Measurements from ENCODE around the gene MS4A5. TPM values are rescaled to one million over a fixed set of nuclear protein-coding genes. Genes with fewer than 3 reads are reported as not detected.
"Not testable (repeated sequence)": the region's sequence is repeated elsewhere in the genome, so short reads cannot be mapped to it uniquely, and the experiment has no call there.

The MS4A5 gene
- total RNA-seq, 3 donors from 2014 or later, result not detected

DNA sequence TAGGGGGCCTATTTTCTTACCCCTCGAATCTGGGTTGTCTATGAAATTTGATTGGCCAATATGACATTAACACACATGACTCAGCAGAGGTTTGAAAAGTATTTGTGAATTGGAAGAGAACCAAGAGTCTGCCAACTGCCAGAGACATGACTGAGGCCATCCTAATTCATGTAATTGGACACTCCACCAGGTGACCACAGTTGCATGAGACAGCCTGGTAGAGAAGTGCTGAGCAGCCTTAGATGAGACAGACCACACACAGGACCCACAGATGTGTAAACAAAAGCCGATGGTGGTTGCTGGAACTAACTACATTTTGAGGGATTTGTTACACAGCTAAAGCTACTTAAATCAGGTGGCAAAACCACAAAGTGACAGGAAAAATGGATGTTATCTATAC, 855 bp upstream of the MS4A5 start:
- H3K9me3 ChIP-seq, result no peaks in the 10 kb centered on the region
- TF ChIP-seq, protein P1, sequence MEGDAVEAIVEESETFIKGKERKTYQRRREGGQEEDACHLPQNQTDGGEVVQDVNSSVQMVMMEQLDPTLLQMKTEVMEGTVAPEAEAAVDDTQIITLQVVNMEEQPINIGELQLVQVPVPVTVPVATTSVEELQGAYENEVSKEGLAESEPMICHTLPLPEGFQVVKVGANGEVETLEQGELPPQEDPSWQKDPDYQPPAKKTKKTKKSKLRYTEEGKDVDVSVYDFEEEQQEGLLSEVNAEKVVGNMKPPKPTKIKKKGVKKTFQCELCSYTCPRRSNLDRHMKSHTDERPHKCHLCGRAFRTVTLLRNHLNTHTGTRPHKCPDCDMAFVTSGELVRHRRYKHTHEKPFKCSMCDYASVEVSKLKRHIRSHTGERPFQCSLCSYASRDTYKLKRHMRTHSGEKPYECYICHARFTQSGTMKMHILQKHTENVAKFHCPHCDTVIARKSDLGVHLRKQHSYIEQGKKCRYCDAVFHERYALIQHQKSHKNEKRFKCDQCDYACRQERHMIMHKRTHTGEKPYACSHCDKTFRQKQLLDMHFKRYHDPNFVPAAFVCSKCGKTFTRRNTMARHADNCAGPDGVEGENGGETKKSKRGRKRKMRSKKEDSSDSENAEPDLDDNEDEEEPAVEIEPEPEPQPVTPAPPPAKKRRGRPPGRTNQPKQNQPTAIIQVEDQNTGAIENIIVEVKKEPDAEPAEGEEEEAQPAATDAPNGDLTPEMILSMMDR (IDR thresholded peaks at IDR 0.05), result no peak
- no peaks in the 10 kb centered on the region for H3K36me3 ChIP-seq (ENCODE audit: low read depth)
- H3K4me3 ChIP-seq, result no peak overlapping the region
- no peak for DNase-seq
- ATAC-seq, result no peak
- intact Hi-C loops (cut with DNase I, micrococcal nuclease), result no loop called here
- H3K4me1 ChIP-seq (ENCODE audit: low read depth), result no peaks in the 10 kb centered on the region

DNA sequence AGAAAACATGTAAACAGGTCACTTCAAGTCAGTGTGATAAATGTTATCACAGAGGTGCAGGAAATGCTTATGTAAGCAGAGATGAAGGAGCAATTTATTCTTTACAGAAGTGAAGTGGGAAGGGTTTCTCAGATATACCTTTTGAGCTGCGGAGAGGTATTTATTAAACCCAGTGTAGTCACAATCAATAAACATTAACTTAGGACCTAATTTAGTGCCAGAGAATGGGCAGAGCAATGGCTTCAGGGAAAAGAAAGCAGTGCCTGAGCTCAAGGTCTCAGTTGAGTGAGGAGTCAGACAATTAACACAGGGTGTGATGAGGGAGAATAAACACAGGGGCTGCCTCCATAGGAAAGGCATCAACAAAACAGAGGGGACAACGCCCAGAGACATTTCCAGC, 1.9 kb downstream of the MS4A5 start:
- no peak for ATAC-seq
- no peaks in the 10 kb centered on the region for H3K9me3 ChIP-seq
- no peaks in the 10 kb centered on the region for H3K36me3 ChIP-seq (ENCODE audit: low read depth)
- no peaks in the 10 kb centered on the region for H3K4me1 ChIP-seq (ENCODE audit: low read depth)
- no peak for DNase-seq
- TF ChIP-seq, protein P1 (IDR thresholded peaks at IDR 0.05), result no peak
- H3K4me3 ChIP-seq, result no peak overlapping the region
- intact Hi-C loops (cut with DNase I, micrococcal nuclease), result no loop called here

DNA sequence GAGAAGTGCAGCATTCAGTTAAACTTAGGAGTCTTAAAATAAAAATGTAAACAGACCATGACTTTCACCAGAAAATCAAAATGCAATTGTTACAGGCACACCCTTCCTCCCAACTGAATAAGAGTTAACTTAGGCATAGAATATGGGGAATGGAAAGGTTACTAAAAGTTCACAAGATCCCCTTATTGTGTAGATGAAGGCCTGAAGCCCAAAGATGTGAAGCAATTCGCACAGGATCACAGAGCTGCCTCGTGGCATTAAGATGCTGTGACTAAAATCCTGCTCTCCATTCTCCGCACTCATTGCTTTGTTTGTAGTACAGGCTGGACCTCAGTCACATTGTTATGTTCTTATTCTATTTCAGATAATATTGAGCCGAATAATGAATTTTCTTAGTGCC, 4.0 kb downstream of the MS4A5 start:
- Histone ChIP-seq H3K36me3 (ENCODE audit: low read depth) (no peaks in the 10 kb centered on the region), H3K4me3 (no peak overlapping the region), H3K4me1 (ENCODE audit: low read depth) (no peaks in the 10 kb centered on the region), H3K9me3 (no peaks in the 10 kb centered on the region)
- ATAC-seq (no peak), DNase-seq (no peak)
- intact Hi-C loops (cut with DNase I, micrococcal nuclease), result no loop called here
- TF ChIP-seq, protein P1 (IDR thresholded peaks at IDR 0.05), result no peak

DNA sequence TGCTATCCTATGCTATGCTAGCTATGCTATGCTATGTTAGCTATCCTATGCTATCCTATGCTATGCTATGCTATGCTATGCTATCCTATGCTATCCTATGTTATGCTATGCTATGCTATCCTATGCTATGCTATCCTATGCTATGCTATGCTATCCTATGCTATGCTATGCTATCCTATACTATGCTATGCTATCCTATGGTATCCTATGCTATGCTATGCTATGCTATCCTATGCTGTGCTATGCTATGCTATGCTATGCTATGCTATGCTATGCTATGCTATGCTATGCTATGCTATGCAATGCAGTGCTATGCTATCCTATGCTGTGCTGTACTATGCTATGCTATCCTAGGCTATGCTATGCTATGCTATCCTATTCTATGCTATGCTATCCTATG, 17.7 kb downstream of the MS4A5 start:
- TF ChIP-seq, protein P1 (IDR thresholded peaks at IDR 0.05), result no peak
- intact Hi-C loops (cut with DNase I, micrococcal nuclease), result no loop called here
- DNase-seq (no peak), ATAC-seq (no peak)
- Histone ChIP-seq H3K36me3 (ENCODE audit: low read depth) (no peaks in the 10 kb centered on the region), H3K9me3 (no peaks in the 10 kb centered on the region), H3K4me1 (ENCODE audit: low read depth) (no peaks in the 10 kb centered on the region), H3K4me3 (no peak overlapping the region)

DNA sequence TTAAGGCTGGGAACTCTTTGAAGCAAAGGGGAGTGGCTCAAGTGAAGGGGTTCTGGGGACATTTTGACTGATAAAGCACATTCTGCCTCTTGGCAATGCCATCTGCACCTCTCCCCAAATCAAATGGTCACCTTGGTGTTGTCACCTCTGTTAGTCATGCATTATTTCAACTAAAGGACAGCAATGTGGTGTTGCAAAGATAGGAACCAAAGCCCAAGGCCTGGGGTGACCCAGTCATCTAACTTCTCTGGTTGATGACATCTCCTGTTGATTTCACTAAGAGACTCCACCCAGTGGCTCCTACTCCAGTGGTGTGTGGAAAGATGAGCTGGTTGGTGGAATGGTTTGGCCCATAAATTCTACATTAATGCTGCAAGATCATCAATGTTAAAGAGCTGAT, 18.5 kb downstream of the MS4A5 start:
- ATAC-seq, result no peak
- no peaks in the 10 kb centered on the region for H3K4me1 ChIP-seq (ENCODE audit: low read depth)
- TF ChIP-seq, protein P1 (IDR thresholded peaks at IDR 0.05), result no peak
- intact Hi-C loops (cut with DNase I, micrococcal nuclease), result no loop called here
- no peaks in the 10 kb centered on the region for H3K36me3 ChIP-seq (ENCODE audit: low read depth)
- H3K9me3 ChIP-seq, result no peaks in the 10 kb centered on the region
- DNase-seq, result no peak
- no peak overlapping the region for H3K4me3 ChIP-seq

DNA sequence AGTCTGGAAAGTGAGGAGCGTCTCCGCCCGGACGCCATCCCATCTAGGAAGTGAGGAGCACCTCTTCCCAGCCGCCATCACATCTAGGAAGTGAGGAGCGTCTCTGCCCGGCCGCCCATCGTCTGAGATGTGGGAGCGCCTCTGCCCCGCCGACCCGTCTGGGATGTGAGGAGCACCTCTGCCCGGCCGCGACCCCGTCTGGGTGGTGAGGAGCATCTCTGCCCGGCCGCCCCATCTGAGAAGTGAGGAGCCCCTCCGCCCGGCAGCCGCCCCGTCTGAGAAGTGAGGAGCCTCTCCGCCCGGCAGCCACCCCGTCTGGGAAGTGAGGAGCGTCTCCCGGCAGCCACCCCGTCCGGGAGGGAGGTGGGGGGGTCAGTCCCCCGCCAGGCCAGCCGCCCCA, 21.8 kb downstream of the MS4A5 start:
- H3K9me3 ChIP-seq; ATAC-seq; H3K4me1 ChIP-seq (ENCODE audit: low read depth); H3K4me3 ChIP-seq; H3K36me3 ChIP-seq (ENCODE audit: low read depth); DNase-seq; intact Hi-C loops (cut with DNase I, micrococcal nuclease): not testable (repeated sequence)
